ENCODE results near the gene GULP1.
"Not testable (repeated sequence)": the region's sequence is repeated elsewhere in the genome, so short reads cannot be mapped to it uniquely, and the experiment has no call there.

GULP1 gene

GRCh38 chr2:188529710-188530109 lies 238.0 kb downstream of the GULP1 start:
- TF ChIP-seq, protein P1, sequence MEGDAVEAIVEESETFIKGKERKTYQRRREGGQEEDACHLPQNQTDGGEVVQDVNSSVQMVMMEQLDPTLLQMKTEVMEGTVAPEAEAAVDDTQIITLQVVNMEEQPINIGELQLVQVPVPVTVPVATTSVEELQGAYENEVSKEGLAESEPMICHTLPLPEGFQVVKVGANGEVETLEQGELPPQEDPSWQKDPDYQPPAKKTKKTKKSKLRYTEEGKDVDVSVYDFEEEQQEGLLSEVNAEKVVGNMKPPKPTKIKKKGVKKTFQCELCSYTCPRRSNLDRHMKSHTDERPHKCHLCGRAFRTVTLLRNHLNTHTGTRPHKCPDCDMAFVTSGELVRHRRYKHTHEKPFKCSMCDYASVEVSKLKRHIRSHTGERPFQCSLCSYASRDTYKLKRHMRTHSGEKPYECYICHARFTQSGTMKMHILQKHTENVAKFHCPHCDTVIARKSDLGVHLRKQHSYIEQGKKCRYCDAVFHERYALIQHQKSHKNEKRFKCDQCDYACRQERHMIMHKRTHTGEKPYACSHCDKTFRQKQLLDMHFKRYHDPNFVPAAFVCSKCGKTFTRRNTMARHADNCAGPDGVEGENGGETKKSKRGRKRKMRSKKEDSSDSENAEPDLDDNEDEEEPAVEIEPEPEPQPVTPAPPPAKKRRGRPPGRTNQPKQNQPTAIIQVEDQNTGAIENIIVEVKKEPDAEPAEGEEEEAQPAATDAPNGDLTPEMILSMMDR (IDR thresholded peaks at IDR 0.05; ENCODE audit: insufficient read depth, missing control alignments): no peak
- FAIRE-seq (no peak), DNase-seq (ENCODE audit: insufficient read length, low spot score) (no peak)

- DNase-seq (ENCODE audit: insufficient read length, low spot score): no peak
- no peak for FAIRE-seq
- TF ChIP-seq, protein P1 (IDR thresholded peaks at IDR 0.05; ENCODE audit: insufficient read depth, missing control alignments): no peak
These were observed 243.2 kb downstream of the GULP1 start for GRCh38 chr2:188534875-188535274.

DNA sequence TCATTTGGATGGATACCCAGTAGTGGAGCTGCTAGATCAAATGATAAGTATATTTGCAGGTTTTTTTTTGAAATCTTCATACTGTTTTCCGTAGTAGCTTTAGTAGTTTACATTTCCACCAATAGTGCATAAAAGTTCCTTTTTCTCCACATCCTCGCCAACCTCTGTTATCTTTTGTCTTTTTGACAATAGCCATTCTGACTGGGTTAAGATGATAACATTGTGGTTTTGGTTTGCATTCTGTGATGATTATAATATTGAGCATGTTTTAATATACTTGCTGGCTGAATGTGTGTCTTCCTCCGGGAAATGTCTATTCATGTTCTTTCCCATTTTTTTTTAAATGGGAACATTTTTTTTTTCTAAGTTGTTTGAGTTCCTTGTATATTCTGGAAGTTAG lies 260.0 kb downstream of the GULP1 start:
- DNase-seq (ENCODE audit: insufficient read length, low spot score) (no peak), FAIRE-seq (no peak)
- TF ChIP-seq, protein P1 (IDR thresholded peaks at IDR 0.05; ENCODE audit: insufficient read depth, missing control alignments): no peak

DNA sequence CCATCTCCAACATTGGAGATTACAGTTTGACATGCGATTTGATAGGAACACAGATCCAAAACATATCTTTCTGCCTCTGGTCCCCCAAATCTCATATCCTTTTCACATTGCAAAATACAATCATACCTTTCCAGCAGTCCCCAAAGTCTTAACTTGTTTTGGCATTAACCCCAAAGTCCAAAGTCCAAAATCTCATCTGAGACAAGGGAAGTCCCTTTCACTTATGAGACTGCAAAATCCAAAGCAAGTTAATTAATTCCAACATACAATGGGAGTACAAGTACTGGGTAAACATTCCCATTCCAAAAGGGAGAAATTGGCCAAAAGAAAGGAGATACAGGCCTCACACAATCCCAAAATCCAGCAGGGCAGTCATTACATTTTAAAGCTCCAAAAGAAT lies 265.4 kb downstream of the GULP1 start:
- TF ChIP-seq, protein P1 (IDR thresholded peaks at IDR 0.05; ENCODE audit: insufficient read depth, missing control alignments): no peak

DNA sequence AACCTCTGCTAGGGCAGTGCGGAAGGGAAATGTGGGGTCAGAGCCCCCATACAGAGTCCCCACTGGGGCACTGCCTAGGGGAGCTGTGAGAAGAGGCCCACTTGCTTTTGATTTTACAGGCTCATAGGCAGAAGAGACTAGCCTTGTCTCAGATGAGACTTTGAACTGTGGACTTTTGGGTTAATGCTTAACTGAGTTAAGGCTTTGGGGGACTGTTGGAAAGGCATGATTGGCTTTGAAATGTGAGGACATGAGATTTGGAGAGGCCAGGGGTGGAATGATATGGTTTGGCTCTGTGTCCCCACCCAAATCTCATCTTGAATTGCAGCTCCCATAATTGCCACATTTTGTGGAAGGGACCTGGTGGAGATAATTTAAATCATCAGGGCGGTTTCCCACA lies 267.8 kb downstream of the GULP1 start:
- DNase-seq (ENCODE audit: insufficient read length, low spot score); FAIRE-seq: not testable (repeated sequence)

More for the DNA sequence above, 265.4 kb downstream of the GULP1 start:
- FAIRE-seq: no peak
- DNase-seq (ENCODE audit: insufficient read length, low spot score): no peak

- FAIRE-seq (no peak), DNase-seq (ENCODE audit: insufficient read length, low spot score) (no peak)
- TF ChIP-seq, protein P1 (IDR thresholded peaks at IDR 0.05; ENCODE audit: insufficient read depth, missing control alignments): no peak
These were observed 269.9 kb downstream of the GULP1 start for GRCh38 chr2:188561473-188561979.

- TF ChIP-seq, protein P1 (IDR thresholded peaks at IDR 0.05; ENCODE audit: insufficient read depth, missing control alignments): no peak
- DNase-seq (ENCODE audit: insufficient read length, low spot score): no peak
- FAIRE-seq: no peak
These were observed 277.9 kb downstream of the GULP1 start for GRCh38 chr2:188569431-188570165.

All from D721Med (cell line).